Fibroblast of villous mesenchyme (primary cell): ENCODE results near the gene TESPA1. TPM values are rescaled to one million over a fixed set of nuclear protein-coding genes. Genes with fewer than 3 reads are reported as not detected.

ENCODE experiments used
- DNase-seq: peaks from one replicate; pipeline ENCODE4 v3.0.0-alpha.2; 2010; ENCODE audit warnings: low read depth
- H3K4me3 ChIP-seq: 2 replicates; pipeline ENCODE4 v1.5.1; 2011; ENCODE audit warnings: low read depth, mild to moderate bottlenecking, low read length
- total RNA-seq: library from RNA; depleted of rRNA; stranded (reverse); fragments of >200 nt; gene quantifications from 2 replicates; pipeline ENCODE4 v1.2.3, GENCODE V29; 2012
- TF ChIP-seq, protein P1 (sequence below): IDR thresholded peaks from 2 replicates; pipeline ENCODE4 v1.5.1; 2012; ENCODE audit warnings: low read depth, mild to moderate bottlenecking, low read length; ENCODE audit not compliant: insufficient read depth

The TESPA1 gene
- total RNA-seq, 1 donor, result not detected

DNA sequence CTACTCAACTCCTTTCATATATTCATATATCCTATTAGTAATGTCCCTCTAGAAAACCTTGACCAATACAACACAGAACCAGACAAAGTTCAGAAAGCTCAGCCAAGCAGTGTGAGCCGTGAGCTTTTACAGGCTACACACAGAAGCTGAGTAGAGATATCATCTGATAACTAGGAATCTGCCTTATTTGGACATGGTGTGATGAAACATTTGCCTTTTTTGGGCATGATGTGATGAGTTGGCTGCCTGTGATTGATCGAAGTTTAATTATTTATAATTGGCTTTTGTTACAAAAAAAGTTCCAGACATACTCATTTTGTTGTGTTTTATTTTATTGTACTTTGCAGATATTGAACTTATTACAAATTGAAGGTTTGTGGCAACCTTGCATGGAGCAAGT, 46.6 kb downstream of the TESPA1 start:
- no peak for DNase-seq
- TF ChIP-seq, protein P1, sequence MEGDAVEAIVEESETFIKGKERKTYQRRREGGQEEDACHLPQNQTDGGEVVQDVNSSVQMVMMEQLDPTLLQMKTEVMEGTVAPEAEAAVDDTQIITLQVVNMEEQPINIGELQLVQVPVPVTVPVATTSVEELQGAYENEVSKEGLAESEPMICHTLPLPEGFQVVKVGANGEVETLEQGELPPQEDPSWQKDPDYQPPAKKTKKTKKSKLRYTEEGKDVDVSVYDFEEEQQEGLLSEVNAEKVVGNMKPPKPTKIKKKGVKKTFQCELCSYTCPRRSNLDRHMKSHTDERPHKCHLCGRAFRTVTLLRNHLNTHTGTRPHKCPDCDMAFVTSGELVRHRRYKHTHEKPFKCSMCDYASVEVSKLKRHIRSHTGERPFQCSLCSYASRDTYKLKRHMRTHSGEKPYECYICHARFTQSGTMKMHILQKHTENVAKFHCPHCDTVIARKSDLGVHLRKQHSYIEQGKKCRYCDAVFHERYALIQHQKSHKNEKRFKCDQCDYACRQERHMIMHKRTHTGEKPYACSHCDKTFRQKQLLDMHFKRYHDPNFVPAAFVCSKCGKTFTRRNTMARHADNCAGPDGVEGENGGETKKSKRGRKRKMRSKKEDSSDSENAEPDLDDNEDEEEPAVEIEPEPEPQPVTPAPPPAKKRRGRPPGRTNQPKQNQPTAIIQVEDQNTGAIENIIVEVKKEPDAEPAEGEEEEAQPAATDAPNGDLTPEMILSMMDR, result no peak
- H3K4me3 ChIP-seq, result no peak overlapping the region

DNA sequence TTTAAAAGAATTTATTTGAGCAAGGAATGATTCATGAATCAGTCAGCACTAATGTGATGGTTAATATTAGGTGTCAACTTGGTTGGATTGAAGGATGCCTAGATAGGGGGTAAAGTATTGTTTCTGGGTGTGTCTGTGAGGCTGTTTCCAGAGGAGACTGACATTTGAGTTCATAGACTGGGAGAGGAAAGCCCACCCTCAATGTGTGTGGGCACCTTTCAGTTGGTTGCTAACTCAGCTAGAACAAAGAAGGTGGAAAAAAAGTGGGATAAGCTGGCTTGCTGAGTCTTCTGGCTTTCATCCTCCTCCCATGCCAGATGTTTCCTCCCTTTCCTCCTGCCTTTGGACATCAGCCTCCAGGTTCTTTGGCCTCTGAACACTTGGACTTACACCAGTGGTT, 47.2 kb downstream of the TESPA1 start:
- TF ChIP-seq, protein P1, result no peak
- H3K4me3 ChIP-seq, result no peak overlapping the region
- no peak for DNase-seq

DNA sequence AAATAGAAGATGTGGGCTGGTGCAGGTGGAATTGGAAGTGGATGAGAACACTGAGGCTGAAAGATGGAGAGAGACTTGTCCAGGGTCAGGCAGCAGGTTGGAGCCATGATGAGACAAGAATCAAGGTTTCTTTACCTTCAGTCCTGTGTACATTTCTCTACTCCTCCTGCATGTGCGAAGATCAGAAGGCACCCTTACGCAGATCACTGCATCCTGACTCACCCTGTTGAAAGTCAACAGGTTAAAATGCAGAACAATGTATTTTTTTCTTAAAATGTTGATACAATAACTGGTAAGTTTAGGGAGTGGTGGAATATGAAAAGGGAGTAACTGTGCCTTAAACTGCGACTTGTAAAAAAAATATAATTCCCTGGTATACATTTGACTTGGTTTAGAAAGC, 47.8 kb downstream of the TESPA1 start:
- TF ChIP-seq, protein P1, result no peak
- no peak for DNase-seq
- H3K4me3 ChIP-seq, result no peak overlapping the region

DNA sequence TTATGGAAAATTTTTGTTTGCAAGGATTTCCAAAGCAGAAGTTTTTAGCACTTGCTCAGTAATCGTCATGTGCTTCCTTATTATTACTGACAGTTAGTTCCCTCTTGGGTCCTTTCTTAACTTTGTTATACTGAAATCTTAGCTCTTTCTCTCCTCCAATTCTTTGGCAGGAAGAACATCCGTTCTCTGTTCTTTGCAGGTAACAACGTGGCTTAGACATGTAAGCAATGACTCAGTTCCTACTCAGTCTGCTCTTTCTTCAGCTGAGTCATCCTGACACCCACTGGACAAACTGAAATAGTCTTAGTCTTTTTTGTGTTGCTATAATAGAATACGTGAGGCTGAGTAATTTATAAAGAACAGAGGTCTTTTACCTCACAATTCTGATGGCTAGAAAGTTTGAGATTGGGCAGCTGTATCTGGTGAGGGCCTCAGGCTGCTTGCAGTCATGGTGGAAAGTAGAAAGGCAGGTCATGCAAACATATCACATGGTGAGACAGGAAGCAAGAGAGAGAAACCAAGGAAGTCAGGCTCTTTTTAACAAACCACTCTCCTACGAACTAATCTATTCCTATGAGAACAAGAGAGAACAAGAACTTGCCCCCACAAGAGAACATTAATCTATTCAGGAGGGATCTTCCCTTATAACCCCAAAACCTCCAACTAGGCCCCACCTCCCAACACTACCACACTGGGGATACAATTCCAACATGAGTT, 49.2 kb downstream of the TESPA1 start:
- no peak overlapping the region for H3K4me3 ChIP-seq
- TF ChIP-seq, protein P1, result no peak
- DNase-seq, result peak; percentile 71

DNA sequence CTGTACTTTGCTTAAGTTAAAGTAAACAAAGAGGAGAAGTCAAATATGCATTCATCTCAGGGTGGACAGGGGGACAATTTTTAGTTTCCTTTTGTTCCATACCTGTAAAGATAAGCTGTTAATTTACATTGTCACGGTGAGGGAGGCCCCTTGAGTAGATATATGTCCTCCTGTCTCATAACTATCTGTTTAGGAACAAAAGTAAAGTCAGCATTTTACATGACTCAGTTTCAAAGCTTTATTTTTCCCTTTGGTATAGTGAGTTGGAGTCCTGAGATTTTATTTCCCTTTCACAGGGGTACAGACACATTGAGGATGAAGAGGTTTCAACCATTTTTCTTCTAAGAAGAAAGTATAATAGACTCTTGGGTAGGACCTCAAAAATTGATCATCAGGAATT, 50.1 kb downstream of the TESPA1 start:
- TF ChIP-seq, protein P1, result no peak
- DNase-seq, result no peak
- H3K4me3 ChIP-seq, result no peak overlapping the region

DNA sequence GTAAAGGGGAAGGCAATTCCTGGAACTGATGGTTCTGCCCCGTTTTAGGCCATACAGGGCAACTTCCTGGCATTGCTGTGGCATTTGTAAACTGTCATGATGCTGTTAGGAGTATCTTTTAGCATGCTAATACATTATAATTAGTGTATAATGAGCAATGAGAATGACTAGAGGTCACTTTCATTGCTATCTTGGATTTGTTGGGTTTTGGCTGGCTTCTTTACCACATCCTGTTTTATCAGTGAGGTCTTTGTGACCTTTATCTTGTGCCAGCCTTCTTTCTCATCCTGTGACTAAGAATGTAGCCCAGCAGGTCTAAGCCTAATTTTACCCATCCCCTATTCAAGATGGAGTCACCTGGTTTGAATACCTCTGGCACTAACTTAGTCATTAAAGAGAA, 51.2 kb downstream of the TESPA1 start:
- no peak overlapping the region for H3K4me3 ChIP-seq
- TF ChIP-seq, protein P1, result no peak
- peak; percentile 5 for DNase-seq

DNA sequence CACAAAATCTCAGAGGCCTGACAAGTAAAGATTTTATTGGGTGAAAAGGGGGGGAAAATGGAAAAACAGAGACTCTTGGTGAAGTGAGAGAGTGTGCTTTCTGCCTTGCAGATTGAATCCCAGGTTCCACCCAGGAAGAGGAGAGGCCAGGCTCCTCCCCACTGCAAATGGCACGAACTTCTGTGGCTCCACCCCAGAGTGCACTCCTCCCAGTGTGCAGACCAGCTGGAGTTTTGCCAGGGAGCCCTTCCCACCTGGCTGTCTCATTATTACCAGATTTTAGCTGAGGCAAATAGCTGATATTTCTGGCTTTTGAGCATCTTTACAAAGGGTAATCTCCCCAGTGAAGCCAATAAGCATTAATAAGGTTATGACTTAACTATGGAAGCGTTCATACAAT, 51.9 kb downstream of the TESPA1 start:
- TF ChIP-seq, protein P1, result no peak
- no peak overlapping the region for H3K4me3 ChIP-seq
- no peak for DNase-seq
